RWPE1 (cell line): ENCODE results near the gene CDO1.

Experiments used
- CTCF ChIA-PET: fragments of 350-600 bp; sonication (Branson Sonifier 250); formaldehyde crosslinking; extraction: SDS; loops from one replicate; lab custom pipeline; 2021; lab: Yijun Ruan, JAX
- POLR2A ChIA-PET: fragments of 400-600 bp; formaldehyde crosslinking; extraction: SDS; loops from one replicate; lab custom pipeline; 2020; ENCODE audit warnings: antibody characterized with exemption; ENCODE audit not compliant: low non-redundant PET; lab: Yijun Ruan, JAX
- DNase-seq: peaks from one replicate; pipeline ENCODE4 v3.0.0; 2012; ENCODE audit warnings: low spot score
- H3K27ac ChIP-seq: fragments of 450-650 bp; 2 replicates; pipeline ENCODE4 v1.5.1; 2017
- TF ChIP-seq, protein P1 (sequence below): fragments of 450-650 bp; conservative IDR thresholded peaks from 2 replicates; pipeline ENCODE4 v1.5.1; 2017; ENCODE audit warnings: low read depth, mild to moderate bottlenecking

Gene CDO1

DNA sequence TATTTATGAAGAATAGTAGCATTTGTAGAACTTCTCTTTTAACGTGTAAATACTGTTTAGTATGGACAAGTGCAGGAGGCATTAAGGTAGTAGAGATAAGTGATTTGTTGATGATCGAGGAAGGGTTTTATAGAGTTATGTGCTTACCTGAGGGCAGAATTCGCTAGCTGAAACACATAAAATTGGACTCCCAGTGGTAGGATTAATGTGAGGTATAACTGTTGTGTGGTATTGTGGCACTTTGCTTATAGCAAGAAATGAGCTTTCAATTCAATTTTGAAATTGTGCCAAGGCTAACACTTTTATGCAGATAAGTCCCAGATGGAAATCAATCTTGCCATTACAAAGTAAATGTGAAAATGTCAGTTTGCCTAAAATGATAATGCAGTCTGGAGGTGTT, 26.5 kb upstream of the CDO1 start:
- no peak overlapping the region for H3K27ac ChIP-seq
- no peak for DNase-seq
- ChIA-PET CTCF (interaction anchor here (0.8 kb wide), 1 partner anchor 556 kb away, joined by 4 read pairs; no protein-coding TSS in a partner anchor), POLR2A (no interaction called here)
- TF ChIP-seq, protein P1, sequence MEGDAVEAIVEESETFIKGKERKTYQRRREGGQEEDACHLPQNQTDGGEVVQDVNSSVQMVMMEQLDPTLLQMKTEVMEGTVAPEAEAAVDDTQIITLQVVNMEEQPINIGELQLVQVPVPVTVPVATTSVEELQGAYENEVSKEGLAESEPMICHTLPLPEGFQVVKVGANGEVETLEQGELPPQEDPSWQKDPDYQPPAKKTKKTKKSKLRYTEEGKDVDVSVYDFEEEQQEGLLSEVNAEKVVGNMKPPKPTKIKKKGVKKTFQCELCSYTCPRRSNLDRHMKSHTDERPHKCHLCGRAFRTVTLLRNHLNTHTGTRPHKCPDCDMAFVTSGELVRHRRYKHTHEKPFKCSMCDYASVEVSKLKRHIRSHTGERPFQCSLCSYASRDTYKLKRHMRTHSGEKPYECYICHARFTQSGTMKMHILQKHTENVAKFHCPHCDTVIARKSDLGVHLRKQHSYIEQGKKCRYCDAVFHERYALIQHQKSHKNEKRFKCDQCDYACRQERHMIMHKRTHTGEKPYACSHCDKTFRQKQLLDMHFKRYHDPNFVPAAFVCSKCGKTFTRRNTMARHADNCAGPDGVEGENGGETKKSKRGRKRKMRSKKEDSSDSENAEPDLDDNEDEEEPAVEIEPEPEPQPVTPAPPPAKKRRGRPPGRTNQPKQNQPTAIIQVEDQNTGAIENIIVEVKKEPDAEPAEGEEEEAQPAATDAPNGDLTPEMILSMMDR, result no peak

DNA sequence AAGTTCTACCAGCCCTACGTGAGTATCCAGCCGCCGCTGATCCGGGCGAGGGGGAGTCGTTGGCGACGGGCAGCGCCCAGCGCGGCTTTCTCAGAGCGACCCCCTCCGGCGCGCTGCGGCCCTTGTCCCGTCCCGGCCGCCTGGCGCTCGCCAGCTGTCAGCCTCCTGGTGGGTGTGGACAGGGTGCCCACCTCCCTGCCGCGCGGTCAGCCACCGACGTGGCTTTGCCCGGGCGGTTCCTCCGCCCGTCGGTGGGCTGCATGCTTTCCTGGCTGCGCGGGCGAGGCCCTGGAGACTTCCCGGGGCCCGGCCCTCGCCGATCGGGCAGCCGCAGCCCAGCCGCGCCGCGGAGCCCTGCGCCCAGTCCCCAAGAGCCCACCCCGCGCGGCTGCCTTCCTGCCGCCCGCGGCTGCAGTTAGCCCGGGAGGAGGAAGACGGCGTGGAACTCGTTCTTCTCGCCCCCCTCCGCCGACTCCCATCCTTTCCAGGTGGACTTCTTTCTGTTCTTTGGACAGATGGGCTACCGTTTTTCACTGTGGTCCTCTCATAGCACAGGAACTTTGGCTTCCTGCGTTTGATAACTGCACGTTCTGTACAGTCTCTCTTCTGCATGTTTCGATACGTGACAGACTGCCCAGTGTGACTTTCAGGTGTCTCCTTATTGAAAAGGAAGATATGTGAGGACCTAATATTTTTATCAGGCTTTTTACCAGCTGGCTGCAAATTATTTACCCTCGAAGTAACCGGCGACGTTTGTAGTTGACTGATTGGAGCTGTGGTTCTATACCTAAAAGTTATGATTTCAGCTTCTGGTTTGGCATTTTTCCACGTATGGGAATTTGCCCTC, 25.9 kb upstream of the CDO1 start:
- CTCF ChIA-PET, result interaction anchor here (0.8 kb wide), 1 partner anchor 556 kb away, joined by 4 read pairs; no protein-coding TSS in a partner anchor
- TF ChIP-seq, protein P1, result peak; percentile 59
- POLR2A ChIA-PET, result no interaction called here
- H3K27ac ChIP-seq, result peak overlapping the region; percentile 95
- DNase-seq, result peak; percentile 41

DNA sequence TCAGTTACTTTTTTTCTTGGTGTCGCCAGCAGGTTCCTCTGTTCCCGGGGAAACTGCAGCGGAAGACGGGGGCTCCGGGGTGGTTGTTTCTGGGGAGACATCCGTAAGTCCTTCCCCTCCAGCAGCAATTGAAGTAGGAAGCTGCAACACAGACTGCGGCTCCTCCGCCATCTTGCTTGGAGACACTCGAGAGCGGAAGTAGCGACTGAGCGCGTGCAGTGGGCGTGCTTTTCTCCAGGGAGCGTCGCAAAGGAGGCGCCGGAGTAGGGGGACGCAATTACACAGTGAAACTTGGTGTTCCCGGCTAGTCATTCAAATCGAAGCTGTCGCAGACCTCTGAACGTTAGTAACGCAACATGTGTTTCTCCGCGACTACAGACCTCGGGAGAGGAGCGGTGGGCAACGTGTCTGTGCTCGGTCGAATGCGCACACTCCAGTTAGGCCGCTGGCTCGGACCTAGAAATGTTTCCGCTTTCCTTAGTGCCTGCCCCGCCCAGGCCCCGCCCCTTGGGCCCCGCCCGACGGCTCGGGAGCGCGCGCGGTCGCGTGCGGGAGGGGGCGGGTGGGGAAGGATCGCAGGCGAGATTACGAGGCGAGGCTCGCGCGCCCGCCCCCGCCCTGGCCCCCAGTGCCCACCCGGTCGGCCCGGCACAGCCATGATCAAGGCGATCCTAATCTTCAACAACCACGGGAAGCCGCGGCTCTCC, 25.1 kb upstream of the CDO1 start, which contains the start of the genes AP3S1 and ATG12:
TSS of gene AP3S1 (plus strand) at position 554 of the 707 bp plus-strand sequence. CDS start at position 657, 103 bp downstream.
TSS of gene ATG12 (minus strand) at position 184 of the 707 bp plus-strand sequence. CDS start at position 171, 13 bp downstream.
- TF ChIP-seq, protein P1, result no peak
- ChIA-PET CTCF (interaction anchor here (0.6 kb wide), 1 partner anchor 183 kb away, joined by 3 read pairs; no protein-coding TSS in a partner anchor), POLR2A (no interaction called here)
- peak within 1 kb of the TSS; percentile 95 for H3K27ac ChIP-seq
- DNase-seq, result peak; percentile 94

DNA sequence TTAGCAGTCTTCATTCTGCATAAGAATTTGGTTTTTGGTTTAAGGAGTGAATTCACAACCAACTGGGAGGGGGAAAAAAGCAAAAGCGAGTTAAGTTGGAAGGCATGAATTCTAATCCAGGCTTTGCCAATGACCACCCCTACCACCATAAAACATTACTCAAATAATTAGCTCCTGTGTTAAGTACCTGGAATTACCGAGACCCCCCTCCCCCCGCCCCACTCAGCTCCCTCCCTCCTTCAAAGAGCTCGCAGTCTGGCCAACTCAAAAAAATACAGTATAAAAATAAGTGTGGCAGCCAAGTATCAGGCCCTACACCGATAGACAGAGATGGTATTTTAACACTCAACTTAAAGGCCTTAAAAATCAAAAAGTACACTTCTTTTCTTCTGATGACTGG, 24.4 kb upstream of the CDO1 start:
- peak overlapping the region; percentile 95 for H3K27ac ChIP-seq
- TF ChIP-seq, protein P1, result no peak
- ChIA-PET POLR2A (no interaction called here), CTCF (interaction anchor here (0.6 kb wide), 2 partner anchors 184 to 225 kb away, joined by 3 read pairs; no protein-coding TSS in a partner anchor)
- no peak for DNase-seq

DNA sequence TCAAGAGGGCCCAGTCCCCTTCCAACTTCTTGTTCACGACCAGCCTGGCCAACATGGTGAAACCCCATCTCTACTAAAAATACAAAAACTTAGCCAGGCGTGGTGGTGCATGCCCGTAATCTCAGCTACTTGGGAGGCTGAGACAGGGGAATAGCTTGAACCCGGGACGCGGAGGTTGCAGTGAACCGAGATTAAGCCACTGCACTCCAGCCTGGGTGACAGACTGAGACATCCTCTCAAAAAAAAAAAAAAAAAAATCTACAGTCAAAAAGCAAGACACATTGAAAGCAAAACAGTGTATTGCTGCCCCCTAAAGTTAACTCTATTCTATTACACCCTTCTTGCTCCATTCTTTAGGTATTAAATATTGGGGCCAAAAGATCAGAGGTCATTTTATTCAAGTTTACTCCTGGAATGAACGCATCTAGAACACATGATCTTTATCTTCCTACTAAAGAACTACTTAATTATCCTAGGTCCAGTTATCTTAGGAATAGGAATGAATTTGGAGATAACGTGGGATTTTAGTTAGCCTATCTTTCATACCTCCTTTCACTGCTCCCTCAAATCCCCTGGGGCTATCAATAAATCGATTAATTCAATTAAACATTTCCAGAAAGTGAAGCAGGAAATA, 22.5 kb upstream of the CDO1 start:
- no peak overlapping the region for H3K27ac ChIP-seq
- TF ChIP-seq, protein P1, result peak; percentile 74
- POLR2A ChIA-PET, result no interaction called here
- CTCF ChIA-PET, result interaction anchor here (0.6 to 1.2 kb wide), 5 partner anchors 8 to 530 kb away, joined by 3 to 6 read pairs (median 5); no protein-coding TSS in a partner anchor
- DNase-seq, result peak; percentile 67
